ENCODE results near the gene OSBPL10. TPM values are rescaled to one million over a fixed set of nuclear protein-coding genes. Genes with fewer than 3 reads are reported as not detected.

OSBPL10 gene
- total and polyA plus RNA-seq, 2 of the 8 experiments (the other 6 are each of a cell fraction or from before 2014, with no cell fraction given): 26.2 to 86.7 TPM

- no peak overlapping the region for H3K4ac ChIP-seq (replicated peaks; ENCODE audit: insufficient read length, low read depth, low read length)
- H2AFZ ChIP-seq (ENCODE audit: low read length): no peak overlapping the region
- no peaks in the 10 kb centered on the region for H3K79me1 ChIP-seq (ENCODE audit: low read depth, low read length)
- H4K8ac ChIP-seq (ENCODE audit: extremely low read depth, insufficient read depth, low read length): no peak overlapping the region
- DNase-seq (ENCODE audit: low read depth in 1 of 2, low spot score in 2 of 2): no peak
- 86% methylated on average over 2 of the region's 2 CpGs; no CpG with 5 or more reads in 1 of the 2 experiments for WGBS, 2 experiments (ENCODE audit: extremely low coverage in 1 of 2, insufficient coverage in 1 of 2, insufficient read length in 1 of 2, insufficient replicate concordance in 2 of 2, low coverage in 1 of 2, low lambda C conversion rate in 2 of 2, missing lambda C conversion rate in 1 of 2)
- H2BK12ac ChIP-seq (ENCODE audit: low read depth, low read length): no peak overlapping the region
- FAIRE-seq: no peak
- H4K5ac ChIP-seq (ENCODE audit: insufficient read length, low read depth, low read length): no peak overlapping the region
- no peak overlapping the region for H2AK5ac ChIP-seq (ENCODE audit: low read depth, low read length)
- H3K79me2 ChIP-seq (ENCODE audit: control insufficient read depth in 1 of 2, insufficient read depth in 2 of 2, low read length in 2 of 2): no peaks in the 10 kb centered on the region
- H3K36me3 ChIP-seq (ENCODE audit: control insufficient read depth in 2 of 4, insufficient read depth in 4 of 4, low read length in 3 of 4): peaks cover 0 to 27% (median 2%) of the 10 kb centered on the region in 4 experiments; a peak in 2 of 8 replicates
- H3K4me1 ChIP-seq (replicated peaks in 1 of 4; ENCODE audit: control insufficient read depth in 3 of 4, insufficient read depth in 4 of 4, low read length in 3 of 4): no peaks in the 10 kb centered on the region
- H4K20me1 ChIP-seq (replicated peaks in 1 of 2; ENCODE audit: control insufficient read depth in 1 of 2, insufficient read depth in 2 of 2, low read length in 2 of 2): peaks cover 0 to 2% of the 10 kb centered on the region in 2 experiments
- no peak overlapping the region for H2BK20ac ChIP-seq (ENCODE audit: low read length)
- no peak overlapping the region for H3K23ac ChIP-seq (ENCODE audit: insufficient read length)
- no peak overlapping the region for H2BK5ac ChIP-seq (ENCODE audit: low read depth, low read length)
- H3K9ac ChIP-seq (replicated peaks in 1 of 4; ENCODE audit: extremely low read depth in 1 of 4, low read depth in 3 of 4, low read length in 3 of 4): no peak overlapping the region
- no peak overlapping the region for H3K14ac ChIP-seq (ENCODE audit: insufficient read length)
- no peaks in the 10 kb centered on the region for H3K23me2 ChIP-seq (ENCODE audit: low read depth, low read length)
- CTCF ChIA-PET (ENCODE audit: partially characterized antibody): no interaction called here
- H2BK15ac ChIP-seq (ENCODE audit: low read length): no peak overlapping the region
- H3K4me3 ChIP-seq (ENCODE audit: extremely low read depth in 1 of 4, insufficient read depth in 2 of 4, low read depth in 3 of 4, low read length in 4 of 4): no peak overlapping the region
- no peaks in the 10 kb centered on the region for H3K9me3 ChIP-seq (ENCODE audit: insufficient read depth in 2 of 2, low read depth in 1 of 2, low read length in 1 of 2)
- no peaks in the 10 kb centered on the region for H3K27me3 ChIP-seq (replicated peaks in 1 of 4; ENCODE audit: control insufficient read depth in 3 of 4, extremely low read depth in 1 of 4, insufficient read depth in 3 of 4, low read length in 3 of 4)
- H3K18ac ChIP-seq (ENCODE audit: extremely low read depth, low read length): no peak overlapping the region
- H4K91ac ChIP-seq (replicated peaks; ENCODE audit: insufficient read length, low read length): no peak overlapping the region
- no peak overlapping the region for H3K27ac ChIP-seq (ENCODE audit: low read depth, low read length)
- H3K4me2 ChIP-seq (ENCODE audit: insufficient read depth in 1 of 2, low read depth in 2 of 2, low read length in 2 of 2): no peak overlapping the region
- TF ChIP-seq KDM4A (IDR thresholded peaks at IDR 0.05; ENCODE audit: low read depth, low read length, severe bottlenecking): no peak
- TF ChIP-seq RAD21 (IDR thresholded peaks at IDR 0.05 in 1 of 2, conservative IDR thresholded peaks at IDR 0.05 in 1 of 2; ENCODE audit: low read depth in 2 of 2, low read length in 2 of 2): no peak
- no peak for TF ChIP-seq PHF8 (conservative IDR thresholded peaks at IDR 0.05; ENCODE audit: low read depth, low read length)
- TF ChIP-seq, protein P1, sequence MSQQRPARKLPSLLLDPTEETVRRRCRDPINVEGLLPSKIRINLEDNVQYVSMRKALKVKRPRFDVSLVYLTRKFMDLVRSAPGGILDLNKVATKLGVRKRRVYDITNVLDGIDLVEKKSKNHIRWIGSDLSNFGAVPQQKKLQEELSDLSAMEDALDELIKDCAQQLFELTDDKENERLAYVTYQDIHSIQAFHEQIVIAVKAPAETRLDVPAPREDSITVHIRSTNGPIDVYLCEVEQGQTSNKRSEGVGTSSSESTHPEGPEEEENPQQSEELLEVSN (IDR thresholded peaks at IDR 0.05): no peak
- TF ChIP-seq ATF3 (IDR thresholded peaks at IDR 0.05; ENCODE audit: insufficient read depth, low read depth, low read length): no peak
- no peak for TF ChIP-seq TBP (IDR thresholded peaks at IDR 0.05; ENCODE audit: low read depth, low read length)
- no peak overlapping the region for H2BK120ac ChIP-seq (replicated peaks; ENCODE audit: low read depth, low read length)
- no peak overlapping the region for H3K56ac ChIP-seq (replicated peaks; ENCODE audit: insufficient read length, low read depth, low read length)
- POLR2A ChIA-PET (ENCODE audit: partially characterized antibody): no interaction called here
These were observed 346.6 kb downstream of the OSBPL10 start for GRCh38 chr3:31634476-31634875.
